Neural cell (in vitro differentiated cells): ENCODE measurements around the gene ADARB2.

Experiments
- CTCF ChIP-seq: fragments of 450-650 bp; IDR thresholded peaks from 2 replicates; pipeline ENCODE4 v1.5.1; 2014; ENCODE audit warnings: antibody characterized with exemption, mild to moderate bottlenecking, moderate library complexity; ENCODE audit not compliant: poor library complexity, severe bottlenecking
- EZH2 ChIP-seq: fragments of 200-600, 300-800 bp; shearing (Covaris generic), sonication (generic); IDR thresholded peaks from 2 replicates; pipeline ENCODE4 v1.6.1; 2014; ENCODE audit warnings: antibody characterized with exemption, low read length, borderline replicate concordance, mild to moderate bottlenecking; ENCODE audit not compliant: insufficient read depth, poor library complexity, severe bottlenecking
- RAD21 ChIP-seq: fragments of 450-650 bp; conservative IDR thresholded peaks from 2 replicates; pipeline ENCODE4 v1.6.1; 2014; ENCODE audit warnings: antibody characterized with exemption, mild to moderate bottlenecking, moderate library complexity
- REST ChIP-seq: IDR thresholded peaks from 2 replicates; pipeline ENCODE4 v1.6.1; 2012; ENCODE audit warnings: borderline replicate concordance

GRCh38 chr10:1425879-1426278 lies 311.4 kb downstream of the ADARB2 start:
- no peak for TF ChIP-seq CTCF
- TF ChIP-seq EZH2 = no peak
- no peak for TF ChIP-seq REST
- no peak for TF ChIP-seq RAD21
